Neural crest cell (in vitro differentiated cells): Measurements from ENCODE around the gene IRF8. TPM values are rescaled to one million over a fixed set of nuclear protein-coding genes. Genes with fewer than 3 reads are reported as not detected.
A peak's percentile ranks its signal among the peaks of the same experiment; 100 is the strongest.

Experiments used
- DNase-seq: peaks from one replicate; pipeline ENCODE4 v3.0.0; 2021; ENCODE audit warnings: low read depth, mixed read lengths, low spot score
- H3K27ac Mint-ChIP-seq: one replicate; pipeline ENCODE4 v1.8.0; 2021; ENCODE audit warnings: mild to moderate bottlenecking, mixed read lengths; ENCODE audit not compliant: unreplicated experiment
- H3K27me3 Mint-ChIP-seq: 2 replicates; pipeline ENCODE4 v1.8.0; 2021; ENCODE audit warnings: low read depth, mild to moderate bottlenecking, mixed read lengths
- H3K36me3 Mint-ChIP-seq: 2 replicates; pipeline ENCODE4 v1.8.0; 2021; ENCODE audit warnings: low read depth, mild to moderate bottlenecking, mixed read lengths
- H3K4me1 Mint-ChIP-seq: 2 replicates; pipeline ENCODE4 v1.8.0; 2021; ENCODE audit warnings: mixed read lengths
- H3K4me3 Mint-ChIP-seq: one replicate; pipeline ENCODE4 v1.8.0; 2021; ENCODE audit warnings: mild to moderate bottlenecking, mixed read lengths
- H3K9me3 Mint-ChIP-seq: 2 replicates; pipeline ENCODE4 v1.8.0; 2021; ENCODE audit warnings: mixed read lengths
- total RNA-seq: library from RNA; stranded (reverse); gene quantifications from 2 replicates; pipeline ENCODE4 v1.2.1, GENCODE V29; 2021
- TF ChIP-seq, protein P1 (sequence below): fragments of 200-600 bp; sonication (generic); conservative IDR thresholded peaks from 2 replicates; pipeline ENCODE4 v1.5.0; 2021; ENCODE audit warnings: antibody characterized with exemption, mild to moderate bottlenecking

The IRF8 gene
- total RNA-seq, 1 donor from 2014 or later, result 0.19 TPM

DNA sequence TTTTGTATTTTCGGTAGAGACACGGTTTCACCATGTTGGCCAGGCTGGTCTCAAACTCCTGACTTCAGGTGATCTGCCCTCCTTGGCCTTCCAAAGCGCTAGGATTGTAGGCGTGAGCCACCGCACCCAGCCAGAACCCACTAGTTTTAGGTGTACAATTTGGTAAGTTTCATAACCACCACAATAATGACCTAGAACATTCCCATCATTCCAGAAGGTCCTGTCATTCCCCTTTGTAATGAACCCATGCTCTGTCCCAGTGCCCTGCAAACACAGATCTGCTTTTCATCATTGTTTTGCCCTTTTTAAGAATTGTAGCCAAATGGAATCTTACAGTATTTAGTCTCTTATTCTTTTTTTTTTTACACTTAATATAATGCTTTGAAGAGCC, 35.6 kb upstream of the IRF8 start:
- no peaks in the 10 kb centered on the region for H3K4me1 Mint-ChIP-seq
- H3K27me3 Mint-ChIP-seq, result peaks cover 33% of the 10 kb centered on the region
- no peak overlapping the region for H3K27ac Mint-ChIP-seq
- DNase-seq, result no peak
- no peaks in the 10 kb centered on the region for H3K36me3 Mint-ChIP-seq
- H3K4me3 Mint-ChIP-seq, result no peak overlapping the region
- TF ChIP-seq, protein P1, sequence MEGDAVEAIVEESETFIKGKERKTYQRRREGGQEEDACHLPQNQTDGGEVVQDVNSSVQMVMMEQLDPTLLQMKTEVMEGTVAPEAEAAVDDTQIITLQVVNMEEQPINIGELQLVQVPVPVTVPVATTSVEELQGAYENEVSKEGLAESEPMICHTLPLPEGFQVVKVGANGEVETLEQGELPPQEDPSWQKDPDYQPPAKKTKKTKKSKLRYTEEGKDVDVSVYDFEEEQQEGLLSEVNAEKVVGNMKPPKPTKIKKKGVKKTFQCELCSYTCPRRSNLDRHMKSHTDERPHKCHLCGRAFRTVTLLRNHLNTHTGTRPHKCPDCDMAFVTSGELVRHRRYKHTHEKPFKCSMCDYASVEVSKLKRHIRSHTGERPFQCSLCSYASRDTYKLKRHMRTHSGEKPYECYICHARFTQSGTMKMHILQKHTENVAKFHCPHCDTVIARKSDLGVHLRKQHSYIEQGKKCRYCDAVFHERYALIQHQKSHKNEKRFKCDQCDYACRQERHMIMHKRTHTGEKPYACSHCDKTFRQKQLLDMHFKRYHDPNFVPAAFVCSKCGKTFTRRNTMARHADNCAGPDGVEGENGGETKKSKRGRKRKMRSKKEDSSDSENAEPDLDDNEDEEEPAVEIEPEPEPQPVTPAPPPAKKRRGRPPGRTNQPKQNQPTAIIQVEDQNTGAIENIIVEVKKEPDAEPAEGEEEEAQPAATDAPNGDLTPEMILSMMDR, result no peak
- H3K9me3 Mint-ChIP-seq, result peaks cover 2% of the 10 kb centered on the region

DNA sequence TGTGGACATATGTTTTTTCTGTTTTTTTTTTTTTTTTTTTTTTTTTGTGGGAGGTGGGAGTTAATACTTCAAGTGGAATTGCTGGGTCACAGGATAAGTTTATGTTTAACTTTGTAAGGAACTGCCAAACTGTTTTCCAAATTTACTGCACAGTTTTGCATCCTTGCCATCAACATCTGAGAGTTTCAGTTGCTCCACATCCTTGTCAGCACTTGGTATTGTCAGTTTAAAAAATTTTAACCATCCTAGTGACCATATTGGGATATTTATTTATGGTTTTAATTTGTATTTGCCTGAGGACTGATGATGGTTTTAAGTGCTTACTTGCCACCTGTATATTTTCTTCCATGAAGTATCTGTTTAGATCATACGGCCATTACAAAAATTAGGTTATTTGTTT, 34.0 kb upstream of the IRF8 start:
- H3K27ac Mint-ChIP-seq, result no peak overlapping the region

DNA sequence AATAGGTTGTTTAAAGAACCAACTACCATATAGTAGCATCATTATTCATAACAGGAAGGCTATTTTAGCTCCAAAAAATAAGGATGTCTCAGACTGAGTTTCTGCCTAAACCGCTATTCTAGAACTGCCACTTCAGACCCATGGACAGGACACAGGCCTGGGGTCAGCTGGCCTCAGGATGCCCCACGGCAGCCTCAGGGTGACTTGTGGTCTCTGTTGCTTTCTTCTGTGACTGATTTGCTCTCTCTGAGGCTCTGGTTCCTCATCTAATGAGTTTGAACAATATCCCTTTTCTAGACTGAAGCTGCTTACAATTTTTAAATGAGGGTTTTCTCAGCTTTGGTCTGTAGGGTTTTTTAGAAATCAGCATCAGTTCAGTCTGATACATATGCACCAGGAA, 31.8 kb upstream of the IRF8 start:
- Mint-ChIP-seq H3K9me3 (peaks cover 2% of the 10 kb centered on the region), H3K4me1 (no peaks in the 10 kb centered on the region), H3K27me3 (peaks cover 52% of the 10 kb centered on the region), H3K27ac (no peak overlapping the region), H3K4me3 (no peak overlapping the region), H3K36me3 (no peaks in the 10 kb centered on the region)
- no peak for DNase-seq
- TF ChIP-seq, protein P1, result no peak

More for the DNA sequence above, 34.0 kb upstream of the IRF8 start:
- Mint-ChIP-seq H3K4me3 (no peak overlapping the region), H3K4me1 (no peaks in the 10 kb centered on the region), H3K9me3 (peaks cover 2% of the 10 kb centered on the region), H3K27me3 (peaks cover 37% of the 10 kb centered on the region), H3K36me3 (no peaks in the 10 kb centered on the region)
- DNase-seq, result no peak
- TF ChIP-seq, protein P1, result no peak

DNA sequence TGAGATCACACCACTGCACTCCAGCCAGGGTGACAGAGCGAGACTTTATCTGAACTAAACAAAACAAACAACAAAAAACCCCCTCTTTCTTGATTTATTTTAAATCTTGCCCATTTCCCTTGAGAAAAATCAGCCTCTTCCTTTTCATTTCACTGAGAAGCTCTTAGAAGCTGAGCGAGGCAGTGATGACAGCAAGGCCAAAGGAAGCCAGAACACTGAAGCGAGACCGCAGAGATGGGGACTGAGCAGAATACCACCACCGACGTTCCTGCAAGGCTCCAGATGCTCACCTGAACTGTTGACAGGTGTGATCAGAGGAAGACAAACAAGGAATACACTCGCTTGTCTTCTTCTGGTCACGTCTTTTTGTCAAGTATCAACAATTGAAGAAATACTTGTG, 30.5 kb upstream of the IRF8 start:
- no peak overlapping the region for H3K4me3 Mint-ChIP-seq
- TF ChIP-seq, protein P1, result no peak
- DNase-seq, result no peak
- H3K9me3 Mint-ChIP-seq, result peaks cover 2% of the 10 kb centered on the region
- H3K27ac Mint-ChIP-seq, result peak overlapping the region; percentile 50
- peaks cover 50% of the 10 kb centered on the region for H3K27me3 Mint-ChIP-seq
- H3K36me3 Mint-ChIP-seq, result no peaks in the 10 kb centered on the region
- no peaks in the 10 kb centered on the region for H3K4me1 Mint-ChIP-seq

DNA sequence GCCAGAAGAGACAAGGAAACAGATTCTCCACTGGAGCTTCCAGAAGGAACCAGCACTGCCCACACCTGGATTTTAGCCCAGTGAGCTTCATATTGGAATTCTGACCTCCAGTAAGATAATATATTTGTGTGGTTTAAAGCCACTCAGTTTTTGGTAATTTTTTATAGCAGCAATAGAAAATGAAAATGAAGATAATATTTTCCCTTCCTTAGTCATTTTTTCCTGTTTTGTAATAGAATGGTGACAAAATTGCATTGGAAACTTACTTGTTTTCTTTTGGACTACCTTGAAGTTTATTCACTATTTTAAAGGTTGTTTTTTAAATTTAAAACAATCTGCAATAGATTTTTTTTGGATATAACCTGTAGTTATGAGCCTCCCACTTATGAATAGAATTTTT, 29.8 kb upstream of the IRF8 start:
- no peak for DNase-seq
- Mint-ChIP-seq H3K9me3 (peaks cover 2% of the 10 kb centered on the region), H3K27me3 (peaks cover 44% of the 10 kb centered on the region), H3K4me1 (no peaks in the 10 kb centered on the region), H3K27ac (no peak overlapping the region), H3K36me3 (no peaks in the 10 kb centered on the region), H3K4me3 (no peak overlapping the region)
- TF ChIP-seq, protein P1, result no peak
